Measurements from ENCODE around the gene PKD1. TPM values are rescaled to one million over a fixed set of nuclear protein-coding genes. Genes with fewer than 3 reads are reported as not detected.

The PKD1 gene
- total RNA-seq, 4 donors from 2014 or later, result 297 to 459 (median 366) TPM

GRCh38 chr16:2096853-2097595 lies 38.7 kb downstream of the PKD1 start:
- 89% methylated on average over 17 of the region's 25 CpGs for WGBS

GRCh38 chr16:2095918-2096582 lies 39.6 kb downstream of the PKD1 start:
- Histone ChIP-seq H3K9me3 (no peaks in the 10 kb centered on the region), H3K4me3 (no peak overlapping the region), H3K27ac (replicated peaks in 1 of 4) (no peak overlapping the region), H3K4me1 (peaks cover 0 to 28% (median 24%) of the 10 kb centered on the region in 4 donors), H3K36me3 (peaks cover 76 to 96% (median 92%) of the 10 kb centered on the region in 4 donors), H3K27me3 (no peaks in the 10 kb centered on the region)
- intact Hi-C loops (cut with DNase I), result no loop called here
- DNase-seq (ENCODE audit: extremely low spot score), result no peak
- 93% methylated on average over 23 of the region's 23 CpGs for WGBS
- TF ChIP-seq EP300 (IDR thresholded peaks at IDR 0.05) (no peak), CTCF (IDR thresholded peaks at IDR 0.05) (no peak), POLR2A (IDR thresholded peaks at IDR 0.05; ENCODE audit: low read depth) (no peak), POLR2AphosphoS5 (IDR thresholded peaks at IDR 0.05) (no peak)

More at GRCh38 chr16:2096853-2097595, 38.7 kb downstream of the PKD1 start:
- Histone ChIP-seq H3K27ac (replicated peaks in 1 of 4) (peak overlapping the region in 1 of 4 donors; percentile 22), H3K4me3 (no peak overlapping the region), H3K9me3 (no peaks in the 10 kb centered on the region), H3K36me3 (peaks cover 84 to 97% (median 92%) of the 10 kb centered on the region in 4 donors), H3K4me1 (peaks cover 0 to 21% (median 16%) of the 10 kb centered on the region in 4 donors), H3K27me3 (no peaks in the 10 kb centered on the region)
- intact Hi-C loops (cut with DNase I), result no loop called here
- TF ChIP-seq POLR2AphosphoS5 (IDR thresholded peaks at IDR 0.05) (no peak), CTCF (IDR thresholded peaks at IDR 0.05) (no peak), EP300 (IDR thresholded peaks at IDR 0.05) (no peak), POLR2A (IDR thresholded peaks at IDR 0.05; ENCODE audit: low read depth) (no peak)
- no peak for DNase-seq (ENCODE audit: extremely low spot score)

- Histone ChIP-seq H3K9me3 (no peaks in the 10 kb centered on the region), H3K27me3 (no peaks in the 10 kb centered on the region), H3K4me1 (peaks cover 0 to 32% (median 25%) of the 10 kb centered on the region in 4 donors), H3K27ac (replicated peaks in 1 of 4) (no peak overlapping the region), H3K36me3 (peaks cover 75 to 95% (median 92%) of the 10 kb centered on the region in 4 donors), H3K4me3 (no peak overlapping the region)
- no peak for TF ChIP-seq EP300 (IDR thresholded peaks at IDR 0.05)
- no peak for TF ChIP-seq POLR2AphosphoS5 (IDR thresholded peaks at IDR 0.05)
- no peak for TF ChIP-seq POLR2A (IDR thresholded peaks at IDR 0.05; ENCODE audit: low read depth)
- TF ChIP-seq CTCF (IDR thresholded peaks at IDR 0.05), result no peak
- intact Hi-C loops (cut with DNase I), result no loop called here
- 96% methylated on average over 26 of the region's 26 CpGs for WGBS
- DNase-seq (ENCODE audit: extremely low spot score), result no peak
Measured at GRCh38 chr16:2095315-2095853, 40.3 kb downstream of the PKD1 start.

GRCh38 chr16:2093793-2094192 lies 41.9 kb downstream of the PKD1 start:
- peaks cover 0 to 45% (median 25%) of the 10 kb centered on the region in 4 donors for H3K4me1 ChIP-seq
- H3K27ac ChIP-seq (replicated peaks in 1 of 4), result peak overlapping the region in 1 of 4 donors; percentile 86
- H3K4me3 ChIP-seq, result no peak overlapping the region
- peaks cover 68 to 95% (median 92%) of the 10 kb centered on the region in 4 donors for H3K36me3 ChIP-seq
- no peaks in the 10 kb centered on the region for H3K9me3 ChIP-seq
- no peak for DNase-seq (ENCODE audit: extremely low spot score)
- 86% methylated on average over 11 of the region's 15 CpGs for WGBS
- intact Hi-C loops (cut with DNase I), result no loop called here
- H3K27me3 ChIP-seq, result no peaks in the 10 kb centered on the region
- TF ChIP-seq CTCF (IDR thresholded peaks at IDR 0.05) (no peak), EP300 (IDR thresholded peaks at IDR 0.05) (no peak), POLR2AphosphoS5 (IDR thresholded peaks at IDR 0.05) (no peak), POLR2A (IDR thresholded peaks at IDR 0.05; ENCODE audit: low read depth) (no peak)
